Adrenal gland (tissue), 12 donors: ENCODE measurements around the gene C3orf70. TPM values are rescaled to one million over a fixed set of nuclear protein-coding genes. Genes with fewer than 3 reads are reported as not detected.

Source experiments
- DNase-seq, 7 donors: peaks; one replicate each; pipeline ENCODE4 v3.0.0-alpha.2; 2019 to 2020
- H3K27ac ChIP-seq, 5 donors: fragments of 200-600 bp; sonication (generic) in 4 of 5; 1 replicate in 3 of 5; 2 replicates in 2 of 5; pipeline versions ENCODE4 v1.5.1 to v1.8.0; 2016 to 2020; ENCODE audit warnings: mild to moderate bottlenecking in 1 of 5
- H3K27me3 ChIP-seq: fragments of 200-600 bp; 2 replicates; pipeline ENCODE4 v1.8.0; 2021
- H3K36me3 ChIP-seq, 2 donors: fragments of 200-600 bp; replicated peaks in 1 of 2; 1 replicate in 1 of 2; 2 replicates in 1 of 2; pipeline versions ENCODE4 v1.5.1 to v1.8.0; 2018 to 2022
- H3K4me1 ChIP-seq, 2 donors: fragments of 200-600 bp; replicated peaks in 1 of 2; 1 replicate in 1 of 2; 2 replicates in 1 of 2; pipeline versions ENCODE4 v1.5.1 to v1.8.0; 2018 to 2021
- H3K4me3 ChIP-seq, 4 donors: fragments of 200-600 bp; sonication (generic) in 3 of 4; one replicate each; pipeline ENCODE4 v1.5.1; 2016 to 2018
- H3K9me3 ChIP-seq, 3 donors: fragments of 200-600 bp; sonication (generic) in 1 of 3; replicated peaks in 1 of 3; 1 replicate in 2 of 3; 2 replicates in 1 of 3; pipeline versions ENCODE4 v1.5.1 to v1.8.0; 2016 to 2021
- POLR2A ChIP-seq, 2 donors: fragments of 450-650 bp; IDR thresholded peaks; one replicate each; pipeline ENCODE4 v1.6.1; 2017; ENCODE audit warnings: antibody characterized with exemption in 2 of 2, mild to moderate bottlenecking in 2 of 2, moderate library complexity in 1 of 2
- WGBS, 4 donors: extraction: QIAGEN DNeasy Blood & Tissue Kit in 2 of 4; methylation state at CpG; one replicate each; pipeline versions ENCODE4 v1.1.5 to v1.1.7; 2013 to 2017; 5-methylcytosine and 5-hydroxymethylcytosine counted together
- intact Hi-C, 2 donors: fragments of 100-400 bp; cut with DNase I; formaldehyde crosslinking; loops; one replicate each; pipeline versions ENCODE4 v1.14.1 to v1.15.0; 2022 to 2023
- polyA plus RNA-seq, 3 donors: library from polyadenylated mRNA; stranded (reverse); fragments of 200-250 nt in 2 of 3; fragments of 350-450 nt in 1 of 3; fragmentation: Illumina TruSeq in 1 of 3; extraction: RNeasy Lipid Tissue Mini Kit (QIAGEN cat#74804) in 1 of 3; gene quantifications; one replicate each; pipeline ENCODE4 v1.2.3, GENCODE V29; 2013 to 2014
- total RNA-seq, 9 donors: library from RNA; depleted of rRNA in 4 of 9; stranded (reverse); fragments of >200 nt in 4 of 9; fragments of 120-200 nt in 1 of 9; fragmentation: NEBNext Ultra II Directional in 1 of 9; extraction: Animal tissue kit (Norgen Biotek cat#: 25700) in 1 of 9; gene quantifications; one replicate each; pipeline versions ENCODE4 v1.1.0 to v1.2.4, GENCODE V29; 2013 to 2023
- TF ChIP-seq, protein P1 (sequence below), 6 experiments: fragments of 450-650 bp in 4 of 6; fragments of 200-600 bp in 2 of 6; sonication (generic) in 1 of 6; IDR thresholded peaks; 1 replicate in 5 of 6; 2 replicates in 1 of 6; pipeline versions ENCODE4 v1.5.1 to v1.8.0; 2016 to 2021; ENCODE audit warnings: antibody characterized with exemption in 6 of 6, mild to moderate bottlenecking in 2 of 6, moderate library complexity in 1 of 6
- donor health status: healthy with polysubstance abuse.
- donor health status: Bipolar disorder and iron deficiency.
- donor health status: DM: yes; HTN: yes; CAD: no.
- donor health status: DM: no; HTN: no; CAD: no.
- donor health status: DM: no; HTN: no; CAD: no.
- donor health status: DM: yes; HTN: yes; CAD: no.

C3orf70 gene
- total and polyA plus RNA-seq, 12 donors = 0.64 to 2.6 (median 0.95) TPM

DNA sequence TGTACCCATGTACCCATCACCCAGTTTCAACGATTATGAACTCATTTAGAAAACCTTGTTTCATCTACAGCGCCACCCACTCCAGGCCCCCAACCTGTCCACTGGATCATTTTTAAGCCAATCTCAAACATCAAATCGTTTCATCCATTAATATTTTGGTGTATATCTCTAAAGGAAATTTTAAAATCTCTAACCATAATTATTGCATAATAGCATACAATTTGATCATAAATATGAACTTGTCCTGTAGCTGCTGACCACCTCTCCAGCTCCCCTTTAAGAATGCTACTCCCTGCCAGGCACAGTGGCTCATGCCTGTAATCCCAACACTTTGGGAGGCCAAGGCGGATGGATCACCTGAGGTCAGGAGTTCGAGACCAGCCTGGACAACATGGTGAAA is 2.8 kb upstream of the C3orf70 start:
- Histone ChIP-seq H3K4me3 (no peak overlapping the region), H3K4me1 (peaks cover 0 to 8% of the 10 kb centered on the region in 2 donors), H3K9me3 (no peaks in the 10 kb centered on the region), H3K36me3 (no peaks in the 10 kb centered on the region), H3K27ac (no peak overlapping the region), H3K27me3 (peaks cover 15% of the 10 kb centered on the region)
- WGBS, 4 donors = 88 to 96% (median 92%) methylated on average over 5 of the region's 5 CpGs
- intact Hi-C loops = no loop called here
- no peak for TF ChIP-seq POLR2A (IDR thresholded peaks at IDR 0.05)
- TF ChIP-seq, protein P1, sequence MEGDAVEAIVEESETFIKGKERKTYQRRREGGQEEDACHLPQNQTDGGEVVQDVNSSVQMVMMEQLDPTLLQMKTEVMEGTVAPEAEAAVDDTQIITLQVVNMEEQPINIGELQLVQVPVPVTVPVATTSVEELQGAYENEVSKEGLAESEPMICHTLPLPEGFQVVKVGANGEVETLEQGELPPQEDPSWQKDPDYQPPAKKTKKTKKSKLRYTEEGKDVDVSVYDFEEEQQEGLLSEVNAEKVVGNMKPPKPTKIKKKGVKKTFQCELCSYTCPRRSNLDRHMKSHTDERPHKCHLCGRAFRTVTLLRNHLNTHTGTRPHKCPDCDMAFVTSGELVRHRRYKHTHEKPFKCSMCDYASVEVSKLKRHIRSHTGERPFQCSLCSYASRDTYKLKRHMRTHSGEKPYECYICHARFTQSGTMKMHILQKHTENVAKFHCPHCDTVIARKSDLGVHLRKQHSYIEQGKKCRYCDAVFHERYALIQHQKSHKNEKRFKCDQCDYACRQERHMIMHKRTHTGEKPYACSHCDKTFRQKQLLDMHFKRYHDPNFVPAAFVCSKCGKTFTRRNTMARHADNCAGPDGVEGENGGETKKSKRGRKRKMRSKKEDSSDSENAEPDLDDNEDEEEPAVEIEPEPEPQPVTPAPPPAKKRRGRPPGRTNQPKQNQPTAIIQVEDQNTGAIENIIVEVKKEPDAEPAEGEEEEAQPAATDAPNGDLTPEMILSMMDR (IDR thresholded peaks at IDR 0.05) = no peak
- no peak for DNase-seq

DNA sequence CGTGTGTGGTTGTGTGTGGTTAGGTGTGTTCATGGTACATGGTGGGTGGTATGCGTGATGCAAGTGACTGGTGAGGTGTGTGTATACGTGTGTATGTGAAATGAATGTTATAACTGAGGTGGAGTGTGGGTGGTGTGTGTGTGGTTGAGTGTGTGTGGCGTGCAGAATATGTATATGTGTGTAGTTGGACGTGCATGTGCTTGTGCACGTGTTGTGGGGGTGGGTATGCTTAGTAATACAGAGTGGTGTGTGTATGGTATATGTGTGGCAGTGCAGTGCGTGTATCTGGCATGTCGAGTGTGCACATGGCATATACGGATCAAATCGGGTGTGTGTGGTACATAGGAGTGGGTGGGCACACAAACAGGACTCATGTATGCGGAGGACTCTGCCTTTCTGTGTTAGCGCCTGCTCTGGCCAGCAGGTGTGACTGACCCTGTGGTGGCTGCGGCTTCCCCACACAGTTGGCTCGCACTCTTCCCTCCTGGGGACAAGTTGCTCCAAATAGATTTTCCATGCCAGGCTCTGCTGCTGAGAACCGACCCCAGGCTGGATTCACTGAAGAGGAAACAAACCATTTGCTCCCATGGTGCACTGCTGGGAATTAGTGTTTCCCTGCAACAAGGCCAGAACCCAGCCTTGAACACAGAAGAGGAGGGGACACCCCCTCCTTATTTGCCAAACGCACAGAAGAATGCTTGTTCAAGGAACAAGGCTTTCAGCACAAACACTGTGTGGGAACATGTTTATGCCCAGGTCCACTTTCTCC is 1.2 kb upstream of the C3orf70 start:
- TF ChIP-seq, protein P1 (IDR thresholded peaks at IDR 0.05) = no peak
- TF ChIP-seq POLR2A (IDR thresholded peaks at IDR 0.05) = no peak
- Histone ChIP-seq H3K36me3 (no peaks in the 10 kb centered on the region), H3K27ac (no peak overlapping the region), H3K27me3 (peaks cover 21% of the 10 kb centered on the region), H3K9me3 (no peaks in the 10 kb centered on the region), H3K4me1 (peaks cover 0 to 8% of the 10 kb centered on the region in 2 donors), H3K4me3 (no peak overlapping the region)
- intact Hi-C loops = no loop called here
- no peak for DNase-seq
- WGBS, 4 donors = 74 to 83% (median 79%) methylated on average over 16 of the region's 16 CpGs

DNA sequence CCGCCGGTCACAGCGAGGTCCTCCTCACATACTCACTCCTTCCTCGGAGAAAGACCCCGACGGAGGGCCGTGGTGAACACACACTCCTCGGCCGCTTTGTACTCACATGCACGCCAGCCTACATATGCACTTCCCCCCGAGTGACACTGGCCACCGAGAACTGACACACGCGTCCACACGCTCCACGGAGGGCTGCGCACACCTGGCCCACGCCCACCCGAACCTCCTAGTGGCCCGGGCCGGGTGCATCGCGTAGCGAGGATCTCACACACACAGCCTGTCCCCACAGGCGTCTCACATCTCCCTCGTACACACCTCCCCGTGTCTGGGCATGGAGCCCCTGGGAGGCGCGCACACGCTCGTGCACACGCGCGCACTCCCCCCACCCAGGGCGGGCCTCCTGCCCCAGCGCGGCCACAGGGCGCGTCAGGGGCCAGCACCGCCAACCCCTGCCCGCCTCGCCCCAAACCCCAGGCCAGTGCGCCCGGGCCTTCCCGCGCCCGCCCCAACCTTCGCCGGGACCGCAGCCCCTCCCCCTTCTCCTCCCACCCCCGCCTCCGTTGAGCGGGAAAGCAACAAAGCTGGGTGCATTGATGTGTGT is 411 bp upstream of the C3orf70 start:
- peaks cover 0 to 8% of the 10 kb centered on the region in 2 donors for H3K4me1 ChIP-seq
- peak overlapping the region in 1 of 5 donors; percentile 74 for H3K27ac ChIP-seq
- DNase-seq = peak in 2 of 7 donors; percentile 8 to 23
- H3K27me3 ChIP-seq = peaks cover 28% of the 10 kb centered on the region
- H3K4me3 ChIP-seq = peak overlapping the region in 1 of 4 donors; percentile 66
- no peaks in the 10 kb centered on the region for H3K9me3 ChIP-seq
- TF ChIP-seq POLR2A (IDR thresholded peaks at IDR 0.05) = no peak
- TF ChIP-seq, protein P1 (IDR thresholded peaks at IDR 0.05) = no peak
- 3 to 12% (median 6%) methylated on average over 18 to 53 of the region's 53 CpGs for WGBS, 4 donors
- intact Hi-C loops = no loop called here
- H3K36me3 ChIP-seq = no peaks in the 10 kb centered on the region

DNA sequence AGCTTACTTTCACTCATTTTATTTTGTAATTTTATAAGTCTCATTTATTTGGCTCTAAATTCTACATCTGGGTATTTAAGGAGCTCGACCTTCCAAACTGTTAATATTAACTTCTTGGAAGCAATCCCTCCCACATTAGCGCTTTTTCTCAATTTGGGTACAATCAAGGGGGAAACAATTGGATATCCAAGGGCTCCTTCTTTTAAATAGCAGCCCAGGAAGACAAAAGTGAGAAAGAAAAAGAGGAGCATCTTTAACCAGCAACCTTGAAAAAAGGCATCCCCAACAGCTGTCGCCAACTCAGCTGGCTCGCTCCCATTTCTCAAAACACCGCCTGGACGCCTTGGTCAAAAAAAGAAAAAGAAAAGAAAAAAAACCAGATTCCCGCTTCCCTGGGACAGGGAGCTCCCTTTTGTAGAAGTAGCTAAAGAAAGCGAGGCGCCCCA is 873 bp downstream of the C3orf70 start:
- 10 to 15% (median 12%) methylated on average over 9 of the region's 9 CpGs for WGBS, 4 donors
- peak overlapping the region in 1 of 4 donors; percentile 66 for H3K4me3 ChIP-seq
- peak overlapping the region in 2 of 5 donors; percentile 74 for H3K27ac ChIP-seq
- H3K4me1 ChIP-seq = peaks cover 0 to 8% of the 10 kb centered on the region in 2 donors
- no peaks in the 10 kb centered on the region for H3K9me3 ChIP-seq
- intact Hi-C loops = no loop called here
- H3K36me3 ChIP-seq = no peaks in the 10 kb centered on the region
- H3K27me3 ChIP-seq = peaks cover 28% of the 10 kb centered on the region
- DNase-seq = peak in 1 of 7 donors; percentile 21
- TF ChIP-seq, protein P1 (IDR thresholded peaks at IDR 0.05) = no peak
- no peak for TF ChIP-seq POLR2A (IDR thresholded peaks at IDR 0.05)
